ENCODE results near the gene PCBP2.

The PCBP2 gene

DNA sequence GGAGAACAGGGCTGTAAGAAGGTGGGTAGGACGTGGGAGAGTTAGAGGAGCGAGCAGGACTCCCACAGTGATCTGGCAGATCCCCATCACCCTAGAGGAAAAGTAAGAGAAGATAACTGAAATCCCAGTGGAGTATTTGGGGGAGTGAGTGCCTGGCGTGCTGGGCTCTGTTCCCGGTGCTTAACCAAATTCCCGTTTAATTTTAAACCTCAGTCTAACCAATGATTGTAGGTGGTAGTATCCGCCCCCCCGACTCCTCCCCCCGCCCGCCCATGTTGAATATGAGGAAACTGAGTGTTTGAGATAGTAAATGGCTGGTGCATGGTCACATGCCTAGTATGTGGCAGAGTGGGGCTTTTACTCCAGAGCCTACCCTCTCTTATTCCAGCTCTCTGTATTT, 50.4 kb downstream of the PCBP2 start:
- DNase-seq (ENCODE audit: extremely low read depth, low read depth) = no peak
- peak overlapping the region; percentile 64 for H3K4me3 ChIP-seq (replicated peaks; ENCODE audit: low read depth, low read length)
- TF ChIP-seq, protein P1, sequence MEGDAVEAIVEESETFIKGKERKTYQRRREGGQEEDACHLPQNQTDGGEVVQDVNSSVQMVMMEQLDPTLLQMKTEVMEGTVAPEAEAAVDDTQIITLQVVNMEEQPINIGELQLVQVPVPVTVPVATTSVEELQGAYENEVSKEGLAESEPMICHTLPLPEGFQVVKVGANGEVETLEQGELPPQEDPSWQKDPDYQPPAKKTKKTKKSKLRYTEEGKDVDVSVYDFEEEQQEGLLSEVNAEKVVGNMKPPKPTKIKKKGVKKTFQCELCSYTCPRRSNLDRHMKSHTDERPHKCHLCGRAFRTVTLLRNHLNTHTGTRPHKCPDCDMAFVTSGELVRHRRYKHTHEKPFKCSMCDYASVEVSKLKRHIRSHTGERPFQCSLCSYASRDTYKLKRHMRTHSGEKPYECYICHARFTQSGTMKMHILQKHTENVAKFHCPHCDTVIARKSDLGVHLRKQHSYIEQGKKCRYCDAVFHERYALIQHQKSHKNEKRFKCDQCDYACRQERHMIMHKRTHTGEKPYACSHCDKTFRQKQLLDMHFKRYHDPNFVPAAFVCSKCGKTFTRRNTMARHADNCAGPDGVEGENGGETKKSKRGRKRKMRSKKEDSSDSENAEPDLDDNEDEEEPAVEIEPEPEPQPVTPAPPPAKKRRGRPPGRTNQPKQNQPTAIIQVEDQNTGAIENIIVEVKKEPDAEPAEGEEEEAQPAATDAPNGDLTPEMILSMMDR (IDR thresholded peaks at IDR 0.05; ENCODE audit: low read depth, low read length, missing control alignments) = no peak

DNA sequence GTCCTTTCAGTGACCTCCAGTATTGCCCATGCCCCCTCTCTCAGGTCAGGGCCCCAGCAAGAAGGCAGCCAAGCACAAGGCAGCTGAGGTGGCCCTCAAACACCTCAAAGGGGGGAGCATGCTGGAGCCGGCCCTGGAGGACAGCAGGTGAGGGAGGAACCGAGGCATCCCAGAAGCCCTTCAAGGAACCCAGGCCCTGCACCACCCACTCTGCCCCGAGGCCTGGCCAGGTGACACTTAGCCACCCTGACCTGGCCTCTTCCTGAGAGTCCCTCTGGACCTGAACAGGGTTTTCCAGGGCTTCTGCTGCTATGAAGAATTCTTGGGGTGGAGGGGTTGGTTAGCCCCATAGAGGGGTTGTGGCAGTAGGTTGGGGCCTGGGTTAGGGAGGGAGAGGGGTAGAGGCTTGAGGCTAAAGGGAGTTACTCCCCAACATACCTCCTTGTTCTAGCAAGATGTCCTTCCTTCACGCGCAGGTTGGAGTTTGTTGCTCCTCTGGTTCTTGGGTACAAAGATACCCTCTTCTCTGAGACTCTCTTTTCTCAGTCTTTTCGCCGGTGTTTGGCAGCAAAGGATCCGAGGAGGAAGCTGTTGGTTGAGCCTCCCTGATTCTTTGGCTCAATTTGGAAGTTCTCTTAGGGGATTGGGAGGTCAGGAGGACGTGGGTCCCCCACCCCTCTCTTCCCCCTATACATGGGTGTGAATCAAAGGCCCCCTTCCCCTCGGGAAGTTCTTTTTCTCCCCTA, 51.3 kb downstream of the PCBP2 start:
- no peak overlapping the region for H3K4me3 ChIP-seq (replicated peaks; ENCODE audit: low read depth, low read length)
- TF ChIP-seq, protein P1 (IDR thresholded peaks at IDR 0.05; ENCODE audit: low read depth, low read length, missing control alignments) = no peak
- no peak for DNase-seq (ENCODE audit: extremely low read depth, low read depth)

DNA sequence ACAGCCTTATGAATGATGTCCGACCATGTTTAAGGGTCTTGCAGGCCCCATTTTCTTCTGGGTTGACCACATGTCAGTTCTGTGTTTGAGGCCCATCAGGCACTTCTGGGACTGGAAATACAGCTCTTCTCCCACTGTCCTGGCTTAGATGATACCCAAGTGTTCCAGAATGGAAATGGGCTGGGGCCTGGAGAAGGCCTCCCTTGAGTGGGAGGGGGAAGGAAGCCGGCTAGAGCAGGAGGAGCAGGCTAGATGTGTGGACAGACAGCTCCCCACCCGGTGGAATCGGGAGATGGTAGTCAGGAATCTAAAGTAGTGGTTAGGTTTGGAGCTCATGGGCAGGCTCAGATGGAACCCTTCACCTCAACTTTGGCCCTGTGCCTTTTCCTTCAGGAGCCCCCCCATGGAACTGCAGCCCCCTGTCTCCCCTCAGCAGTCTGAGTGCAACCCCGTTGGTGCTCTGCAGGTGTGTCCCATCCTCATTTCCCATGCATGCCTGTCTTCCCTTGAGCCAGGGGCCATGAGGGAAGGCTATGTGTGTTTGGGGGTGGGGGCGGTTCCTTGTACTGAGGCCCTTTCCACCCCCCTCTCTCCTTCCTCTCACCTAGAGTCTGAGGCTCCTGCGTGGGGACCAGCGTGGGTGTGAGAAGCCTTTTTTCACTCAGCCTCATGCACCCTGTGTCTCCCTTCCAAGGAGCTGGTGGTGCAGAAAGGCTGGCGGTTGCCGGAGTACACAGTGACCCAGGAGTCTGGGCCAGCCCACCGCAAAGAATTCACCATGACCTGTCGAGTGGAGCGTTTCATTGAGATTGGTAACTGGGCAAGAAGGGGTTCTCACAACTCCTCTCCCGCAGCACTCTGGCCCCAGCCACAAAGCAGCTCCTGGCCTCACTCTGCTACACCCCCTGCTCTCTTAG, 52.4 kb downstream of the PCBP2 start:
- TF ChIP-seq, protein P1 (IDR thresholded peaks at IDR 0.05; ENCODE audit: low read depth, low read length, missing control alignments) = no peak
- no peak for DNase-seq (ENCODE audit: extremely low read depth, low read depth)
- H3K4me3 ChIP-seq (replicated peaks; ENCODE audit: low read depth, low read length) = no peak overlapping the region

DNA sequence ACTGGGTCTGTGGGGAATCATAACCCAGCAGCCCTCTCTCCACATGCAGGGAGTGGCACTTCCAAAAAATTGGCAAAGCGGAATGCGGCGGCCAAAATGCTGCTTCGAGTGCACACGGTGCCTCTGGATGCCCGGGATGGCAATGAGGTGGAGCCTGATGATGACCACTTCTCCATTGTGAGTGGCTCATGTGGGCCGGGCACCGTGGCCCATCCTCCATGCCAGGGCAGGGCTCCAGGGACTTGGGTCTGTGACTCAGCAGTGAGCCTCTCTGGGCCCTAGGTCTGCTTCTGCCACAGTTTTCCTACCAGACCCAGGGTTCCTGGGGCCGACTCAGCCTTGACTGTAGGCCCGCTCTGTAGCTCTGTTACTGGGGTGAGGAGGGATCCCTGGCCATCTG, 53.2 kb downstream of the PCBP2 start:
- no peak overlapping the region for H3K4me3 ChIP-seq (replicated peaks; ENCODE audit: low read depth, low read length)
- no peak for DNase-seq (ENCODE audit: extremely low read depth, low read depth)
- TF ChIP-seq, protein P1 (IDR thresholded peaks at IDR 0.05; ENCODE audit: low read depth, low read length, missing control alignments) = no peak

DNA sequence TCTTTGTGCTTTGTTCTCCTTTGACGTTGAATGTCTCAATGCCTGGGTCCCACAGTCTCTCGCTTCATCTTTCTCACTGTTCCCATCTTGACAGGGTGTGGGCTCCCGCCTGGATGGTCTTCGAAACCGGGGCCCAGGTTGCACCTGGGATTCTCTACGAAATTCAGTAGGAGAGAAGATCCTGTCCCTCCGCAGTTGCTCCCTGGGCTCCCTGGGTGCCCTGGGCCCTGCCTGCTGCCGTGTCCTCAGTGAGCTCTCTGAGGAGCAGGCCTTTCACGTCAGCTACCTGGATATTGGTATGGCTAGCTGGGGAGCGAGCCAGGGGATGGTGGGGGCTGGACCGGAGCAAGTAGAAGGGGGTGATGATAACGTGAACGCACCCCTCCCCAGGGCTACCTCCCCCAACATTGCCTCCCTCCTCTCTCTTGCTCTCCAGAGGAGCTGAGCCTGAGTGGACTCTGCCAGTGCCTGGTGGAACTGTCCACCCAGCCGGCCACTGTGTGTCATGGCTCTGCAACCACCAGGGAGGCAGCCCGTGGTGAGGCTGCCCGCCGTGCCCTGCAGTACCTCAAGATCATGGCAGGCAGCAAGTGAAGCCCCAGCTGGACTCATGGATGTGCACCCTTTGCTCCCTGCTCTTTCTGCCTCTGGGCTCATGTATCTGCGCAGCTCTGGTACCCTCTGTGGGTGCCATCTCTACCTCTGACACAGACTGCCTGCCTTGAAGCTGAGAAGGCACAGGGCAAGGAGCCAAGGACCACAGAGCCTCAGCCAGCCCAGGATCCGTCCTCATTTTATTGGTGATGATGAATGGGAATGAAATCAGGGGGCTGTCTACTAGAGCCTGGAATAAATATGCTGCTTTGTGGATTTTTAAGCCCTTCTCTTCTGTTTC, 53.9 kb downstream of the PCBP2 start:
- no peak overlapping the region for H3K4me3 ChIP-seq (replicated peaks; ENCODE audit: low read depth, low read length)
- TF ChIP-seq, protein P1 (IDR thresholded peaks at IDR 0.05; ENCODE audit: low read depth, low read length, missing control alignments) = no peak
- no peak for DNase-seq (ENCODE audit: extremely low read depth, low read depth)

DNA sequence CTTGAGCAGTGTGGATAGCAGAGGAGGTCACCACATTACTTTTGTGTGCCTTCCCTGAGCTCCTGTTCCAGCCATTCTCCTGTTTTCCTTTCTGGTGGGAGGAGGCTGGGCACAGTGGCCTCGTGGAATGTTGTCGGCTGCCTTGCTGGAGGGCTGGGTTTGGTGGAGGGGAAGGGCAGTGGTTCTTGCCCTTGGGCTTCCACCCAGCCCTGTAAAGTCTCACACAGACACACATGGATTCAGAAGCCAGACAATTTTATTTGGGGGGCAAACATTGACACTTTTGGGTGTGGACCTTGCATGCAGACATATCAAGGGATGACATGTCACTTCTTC, 54.5 kb downstream of the PCBP2 start:
- H3K4me3 ChIP-seq (replicated peaks; ENCODE audit: low read depth, low read length) = no peak overlapping the region
- DNase-seq (ENCODE audit: extremely low read depth, low read depth) = no peak
- TF ChIP-seq, protein P1 (IDR thresholded peaks at IDR 0.05; ENCODE audit: low read depth, low read length, missing control alignments) = no peak
